Esophagus muscularis mucosa (tissue), 4 donors: ENCODE data around the gene PRKX.

Source experiments
- EP300 ChIP-seq: sonication (generic); formaldehyde crosslinking; IDR thresholded peaks from one replicate; pipeline ENCODE4 v1.6.1; 2017; ENCODE audit warnings: antibody characterized with exemption
- POLR2AphosphoS5 ChIP-seq, 2 donors: sonication (generic); formaldehyde crosslinking; IDR thresholded peaks; one replicate each; pipeline ENCODE4 v1.6.1; 2017; ENCODE audit warnings: antibody characterized with exemption in 2 of 2
- TF ChIP-seq, protein P1 (sequence below), 3 experiments: fragments of 200-600 bp in 2 of 3; fragments of 450-650 bp in 1 of 3; sonication (generic) in 2 of 3; IDR thresholded peaks; one replicate each; pipeline ENCODE4 v1.5.1; 2017 to 2019; ENCODE audit warnings: antibody characterized with exemption in 3 of 3, mild to moderate bottlenecking in 2 of 3, moderate library complexity in 1 of 3

DNA sequence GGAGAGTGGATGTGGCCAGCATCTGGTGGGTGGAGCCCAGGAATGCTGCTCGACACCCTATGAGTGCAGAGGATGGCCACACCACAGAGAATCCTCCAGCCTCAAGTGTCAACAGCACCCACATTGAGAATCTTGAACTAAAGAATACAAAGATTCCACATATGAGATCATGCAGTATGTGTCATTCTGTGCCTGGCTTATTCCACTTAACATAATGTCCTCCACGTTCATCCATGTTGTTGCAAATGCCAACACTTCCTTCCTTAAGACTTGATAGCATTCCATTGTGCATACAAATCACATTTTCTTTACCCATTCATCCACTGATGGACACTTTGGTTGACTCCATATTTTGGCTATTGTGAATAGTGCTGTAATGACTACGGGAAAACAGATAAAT, 145.8 kb downstream of the PRKX start:
- TF ChIP-seq, protein P1, sequence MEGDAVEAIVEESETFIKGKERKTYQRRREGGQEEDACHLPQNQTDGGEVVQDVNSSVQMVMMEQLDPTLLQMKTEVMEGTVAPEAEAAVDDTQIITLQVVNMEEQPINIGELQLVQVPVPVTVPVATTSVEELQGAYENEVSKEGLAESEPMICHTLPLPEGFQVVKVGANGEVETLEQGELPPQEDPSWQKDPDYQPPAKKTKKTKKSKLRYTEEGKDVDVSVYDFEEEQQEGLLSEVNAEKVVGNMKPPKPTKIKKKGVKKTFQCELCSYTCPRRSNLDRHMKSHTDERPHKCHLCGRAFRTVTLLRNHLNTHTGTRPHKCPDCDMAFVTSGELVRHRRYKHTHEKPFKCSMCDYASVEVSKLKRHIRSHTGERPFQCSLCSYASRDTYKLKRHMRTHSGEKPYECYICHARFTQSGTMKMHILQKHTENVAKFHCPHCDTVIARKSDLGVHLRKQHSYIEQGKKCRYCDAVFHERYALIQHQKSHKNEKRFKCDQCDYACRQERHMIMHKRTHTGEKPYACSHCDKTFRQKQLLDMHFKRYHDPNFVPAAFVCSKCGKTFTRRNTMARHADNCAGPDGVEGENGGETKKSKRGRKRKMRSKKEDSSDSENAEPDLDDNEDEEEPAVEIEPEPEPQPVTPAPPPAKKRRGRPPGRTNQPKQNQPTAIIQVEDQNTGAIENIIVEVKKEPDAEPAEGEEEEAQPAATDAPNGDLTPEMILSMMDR (IDR thresholded peaks at IDR 0.05), result no peak
- TF ChIP-seq POLR2AphosphoS5 (IDR thresholded peaks at IDR 0.05) (no peak), EP300 (no peak)
